GM12864 (cell line): ENCODE results near the gene CFAP61.

ENCODE experiments used
- DNase-seq: peaks from one replicate; pipeline ENCODE4 v3.0.0-alpha.2; 2011; ENCODE audit warnings: low read depth
- H3K4me3 ChIP-seq: 2 replicates; pipeline ENCODE4 v1.5.1; 2011; ENCODE audit warnings: mild to moderate bottlenecking, low read depth, low read length, control low read depth
- TF ChIP-seq, protein P1 (sequence below): IDR thresholded peaks from 2 replicates; pipeline ENCODE4 v1.5.1; 2011; ENCODE audit warnings: low read depth, mild to moderate bottlenecking, moderate library complexity, low read length, control low read depth, inconsistent platforms; ENCODE audit errors: missing control alignments

Gene CFAP61

DNA sequence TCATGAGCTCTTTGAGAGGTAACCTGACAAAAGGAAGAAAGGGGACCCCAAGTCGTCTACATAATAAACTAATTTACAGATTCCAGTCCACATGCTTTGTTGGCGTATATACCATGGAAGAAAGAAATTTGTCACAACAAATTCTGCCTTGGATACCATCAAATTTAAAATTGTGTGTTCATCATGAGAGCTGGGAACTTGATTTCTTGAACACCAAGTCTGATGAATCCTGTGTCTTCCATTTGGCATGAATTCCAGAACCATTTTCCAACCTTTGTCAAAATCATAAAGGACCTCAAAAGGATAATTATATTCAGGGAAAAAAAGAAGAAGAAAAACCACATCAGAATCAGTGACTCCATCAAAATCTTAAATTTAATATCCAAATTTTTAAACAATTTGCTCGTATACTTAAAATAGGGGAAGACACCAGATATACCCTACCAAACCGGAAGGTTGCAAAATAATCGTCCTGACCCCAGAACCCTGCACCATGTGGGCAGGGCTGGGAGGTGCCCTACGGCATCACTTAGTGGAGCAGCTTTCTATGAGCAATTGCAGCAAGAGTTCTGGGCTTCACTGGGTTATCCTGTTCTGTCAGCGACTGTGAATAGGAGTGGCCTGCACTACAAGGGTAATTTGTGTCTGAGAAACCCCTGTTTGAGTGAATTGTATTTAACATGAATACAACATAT is 241.5 kb downstream of the CFAP61 start:
- no peak overlapping the region for H3K4me3 ChIP-seq
- TF ChIP-seq, protein P1, sequence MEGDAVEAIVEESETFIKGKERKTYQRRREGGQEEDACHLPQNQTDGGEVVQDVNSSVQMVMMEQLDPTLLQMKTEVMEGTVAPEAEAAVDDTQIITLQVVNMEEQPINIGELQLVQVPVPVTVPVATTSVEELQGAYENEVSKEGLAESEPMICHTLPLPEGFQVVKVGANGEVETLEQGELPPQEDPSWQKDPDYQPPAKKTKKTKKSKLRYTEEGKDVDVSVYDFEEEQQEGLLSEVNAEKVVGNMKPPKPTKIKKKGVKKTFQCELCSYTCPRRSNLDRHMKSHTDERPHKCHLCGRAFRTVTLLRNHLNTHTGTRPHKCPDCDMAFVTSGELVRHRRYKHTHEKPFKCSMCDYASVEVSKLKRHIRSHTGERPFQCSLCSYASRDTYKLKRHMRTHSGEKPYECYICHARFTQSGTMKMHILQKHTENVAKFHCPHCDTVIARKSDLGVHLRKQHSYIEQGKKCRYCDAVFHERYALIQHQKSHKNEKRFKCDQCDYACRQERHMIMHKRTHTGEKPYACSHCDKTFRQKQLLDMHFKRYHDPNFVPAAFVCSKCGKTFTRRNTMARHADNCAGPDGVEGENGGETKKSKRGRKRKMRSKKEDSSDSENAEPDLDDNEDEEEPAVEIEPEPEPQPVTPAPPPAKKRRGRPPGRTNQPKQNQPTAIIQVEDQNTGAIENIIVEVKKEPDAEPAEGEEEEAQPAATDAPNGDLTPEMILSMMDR = no peak
- DNase-seq = no peak

GRCh38 chr20:20295621-20296498 is 243.5 kb downstream of the CFAP61 start:
- TF ChIP-seq, protein P1 = no peak

GRCh38 chr20:20297181-20297580 is 244.8 kb downstream of the CFAP61 start:
- TF ChIP-seq, protein P1 = no peak
- no peak overlapping the region for H3K4me3 ChIP-seq
- DNase-seq = no peak

More at GRCh38 chr20:20295621-20296498, 243.5 kb downstream of the CFAP61 start:
- H3K4me3 ChIP-seq = no peak overlapping the region
- DNase-seq = no peak

- H3K4me3 ChIP-seq = no peak overlapping the region
- TF ChIP-seq, protein P1 = no peak
- DNase-seq = no peak
Observed at GRCh38 chr20:20297752-20298151, 245.4 kb downstream of the CFAP61 start.

GRCh38 chr20:20299904-20300303 is 247.6 kb downstream of the CFAP61 start:
- no peak overlapping the region for H3K4me3 ChIP-seq
- no peak for DNase-seq
- TF ChIP-seq, protein P1 = no peak

- no peak for DNase-seq
- TF ChIP-seq, protein P1 = no peak
- H3K4me3 ChIP-seq = no peak overlapping the region
Observed at GRCh38 chr20:20303320-20303719, 251.0 kb downstream of the CFAP61 start.
